SU-DHL-6 (cell line): Measurements from ENCODE around the gene RNF6.

Source experiments
- CTCF ChIP-seq: fragments of 200-600 bp; sonication (generic); IDR thresholded peaks from one replicate; pipeline ENCODE4 v1.5.1; 2017; ENCODE audit warnings: antibody characterized with exemption, mild to moderate bottlenecking, low read length, moderate library complexity; ENCODE audit not compliant: insufficient read depth, poor library complexity, severe bottlenecking
- EZH2phosphoT487 ChIP-seq: fragments of 200-600 bp; sonication (generic), shearing (Covaris generic); conservative IDR thresholded peaks from 2 replicates; pipeline ENCODE4 v1.6.1; 2018; ENCODE audit warnings: mild to moderate bottlenecking, antibody characterized with exemption, low read length, moderate library complexity, mixed read lengths

GRCh38 chr13:26186995-26187394 lies 35.1 kb downstream of the RNF6 start:
- TF ChIP-seq CTCF (no peak), EZH2phosphoT487 (no peak)
